K562 (cell line): ENCODE results near the gene ITGB2. TPM values are rescaled to one million over a fixed set of nuclear protein-coding genes. Genes with fewer than 3 reads are reported as not detected.
A peak's percentile ranks its signal among the peaks of the same experiment; 100 is the strongest.

Experiments used
- GABPB2 ChIP-seq: fragments of 250-450 bp; sonication (Bioruptor Pico); conservative IDR thresholded peaks from 2 replicates; pipeline ENCODE4 v1.5.1; 2021; ENCODE audit warnings: mild to moderate bottlenecking
- JUNB ChIP-seq: fragments of 450-650 bp; formaldehyde crosslinking; conservative IDR thresholded peaks from 2 replicates; pipeline ENCODE4 v1.4.0; 2020; ENCODE audit warnings: mild to moderate bottlenecking
- KLF10 ChIP-seq: fragments of 250-450 bp; sonication (Bioruptor Pico); IDR thresholded peaks from 2 replicates; pipeline ENCODE4 v1.6.1; 2021; ENCODE audit warnings: matching md5 sums
- NFYB ChIP-seq: IDR thresholded peaks from 2 replicates; pipeline ENCODE4 v1.6.1; 2011; ENCODE audit warnings: mild to moderate bottlenecking, moderate library complexity; ENCODE audit not compliant: insufficient read length; ENCODE audit errors: extremely low read depth
- NONO ChIP-seq, 2 experiments: fragments of 200-400 bp in 1 of 2; fragments of 450-650 bp in 1 of 2; formaldehyde crosslinking in 1 of 2; IDR thresholded peaks; 2 replicates each; pipeline ENCODE4 v1.6.1; 2017; ENCODE audit warnings: low read depth in 2 of 2, mild to moderate bottlenecking in 2 of 2, moderate library complexity in 2 of 2, low read length in 1 of 2
- NR2C2 ChIP-seq, 2 experiments: fragments of 200-800 bp in 1 of 2; sonication (Bioruptor generic) in 1 of 2; sonication (generic) in 1 of 2; formaldehyde crosslinking in 1 of 2; IDR thresholded peaks; 2 replicates each; pipeline versions ENCODE4 v1.6.1 to v1.8.0; 2016 to 2022; ENCODE audit warnings: mild to moderate bottlenecking in 1 of 2, missing compliant biosample characterization in 1 of 2, missing genetic modification characterization in 1 of 2, missing genetic modification reagents in 1 of 2
- NRF1 ChIP-seq, 2 experiments: fragments of 450-650 bp; IDR thresholded peaks in 1 of 2; conservative IDR thresholded peaks in 1 of 2; 2 replicates each; pipeline ENCODE4 v1.6.1; 2014; ENCODE audit warnings: mild to moderate bottlenecking in 2 of 2
- SMARCA5 ChIP-seq: fragments of 450-650 bp; IDR thresholded peaks from 2 replicates; pipeline ENCODE4 v1.6.1; 2016
- TAF1 ChIP-seq: IDR thresholded peaks from 2 replicates; pipeline ENCODE4 v1.6.1; 2011; ENCODE audit warnings: mild to moderate bottlenecking, low read length, moderate library complexity; ENCODE audit not compliant: insufficient read depth, control insufficient read depth, severe bottlenecking; ENCODE audit errors: extremely low read depth
- TCF7 ChIP-seq: sonication (generic); IDR thresholded peaks from 2 replicates; pipeline ENCODE4 v1.6.1; 2016; ENCODE audit warnings: antibody characterized with exemption, borderline replicate concordance
- ZBTB2 ChIP-seq: fragments of 450-650 bp; IDR thresholded peaks from 2 replicates; pipeline ENCODE4 v1.6.1; 2016; ENCODE audit warnings: antibody characterized with exemption
- ZKSCAN8 ChIP-seq: fragments of 200-800 bp; sonication (Bioruptor generic); IDR thresholded peaks from 2 replicates; pipeline ENCODE4 v1.6.1; 2016; ENCODE audit warnings: missing genetic modification characterization, missing compliant biosample characterization
- ZNF316 ChIP-seq: fragments of 450-650 bp; IDR thresholded peaks from 2 replicates; pipeline ENCODE4 v1.6.1; 2016
- ZNF445 ChIP-seq: fragments of 250-450 bp; sonication (Bioruptor Pico); IDR thresholded peaks from 2 replicates; pipeline ENCODE4 v1.4.0; 2020; ENCODE audit warnings: low read depth, mild to moderate bottlenecking, moderate library complexity
- ZNF830 ChIP-seq: fragments of 250-450 bp; sonication (Bioruptor Pico); IDR thresholded peaks from 2 replicates; pipeline ENCODE4 v1.5.0; 2021; ENCODE audit warnings: mild to moderate bottlenecking
- polyA plus RNA-seq, 8 experiments: library from polyadenylated mRNA; depleted of rRNA in 4 of 8; stranded (reverse) in 5 of 8; unstranded in 3 of 8; fragments of >200 nt; fragmentation: Nextera tagmentation in 2 of 8; fragmentation: Illumina TruSeq in 1 of 8; extraction: Ambion mirVana in 2 of 8; extraction: Trizol in 1 of 8; gene quantifications; 2 replicates each; pipeline versions ENCODE4 v1.2.1 to v1.2.3, GENCODE V29; 2011 to 2014; ENCODE audit warnings: inconsistent platforms in 1 of 8, missing spikeins in 1 of 8
- total RNA-seq, 7 experiments: library from RNA; depleted of rRNA in 6 of 7; stranded (reverse); fragments of >200 nt in 6 of 7; fragmentation: Illumina TruSeq in 2 of 7; extraction: Trizol in 2 of 7; gene quantifications; 2 replicates each; pipeline versions ENCODE4 v1.2.1 to v1.2.3, GENCODE V29; 2011 to 2021; ENCODE audit warnings: low replicate concordance in 1 of 7

Gene ITGB2
- total and polyA plus RNA-seq, 9 of the 15 experiments (the other 6 are each of a cell fraction or from before 2014, with no cell fraction given) = 0.07 to 1.3 (median 0.51) TPM; not detected in 2

- no peak for TF ChIP-seq ZBTB2
- no peak for TF ChIP-seq JUNB (CRISPR knock-in tag)
- no peak for TF ChIP-seq NONO (IDR thresholded peaks at IDR 0.05; ENCODE audit: low read depth in 2 of 2, low read length in 1 of 2)
- TF ChIP-seq ZNF830 = no peak
- TF ChIP-seq NR2C2 (CRISPR knock-in tag; IDR thresholded peaks at IDR 0.05) = no peak
- no peak for TF ChIP-seq NR2C2 (tag; IDR thresholded peaks at IDR 0.05)
- TF ChIP-seq NFYB = no peak
- no peak for TF ChIP-seq KLF10 (CRISPR knock-in tag)
- no peak for TF ChIP-seq ZNF445
- TF ChIP-seq NRF1 (conservative IDR thresholded peaks at IDR 0.05 in 1 of 2, IDR thresholded peaks at IDR 0.05 in 1 of 2) = peak; percentile 23 to 47; a peak in 3 of 4 replicates
- no peak for TF ChIP-seq SMARCA5
- no peak for TF ChIP-seq TAF1
- TF ChIP-seq TCF7 = no peak
- no peak for TF ChIP-seq GABPB2
- TF ChIP-seq ZNF316 = peak; percentile 92
- no peak for TF ChIP-seq ZKSCAN8 (CRISPR knock-in tag)
Measured at GRCh38 chr21:44866780-44867179, 53.9 kb downstream of the ITGB2 start (continued).
